PFSK-1 (cell line): ENCODE measurements around the gene KCNJ15.

Experiments used
- FOXP2 ChIP-seq: optimal IDR thresholded peaks from 2 replicates; pipeline ENCODE3; 2011; ENCODE audit warnings: borderline replicate concordance, control low read depth, inconsistent platforms; ENCODE audit not compliant: insufficient read depth; ENCODE audit errors: extremely low read length, extremely low read depth
- POLR2AphosphoS5 ChIP-seq: IDR thresholded peaks from 2 replicates; pipeline ENCODE4 v1.6.1; 2012; ENCODE audit warnings: low read depth, mild to moderate bottlenecking, control low read depth, low read length, moderate library complexity
- REST ChIP-seq, 2 experiments: IDR thresholded peaks; 2 replicates each; pipeline versions ENCODE4 v1.6.1 to v1.8.0; 2011 to 2012; ENCODE audit warnings: low read depth in 2 of 2, low read length in 2 of 2, control low read depth in 1 of 2, inconsistent platforms in 1 of 2, mild to moderate bottlenecking in 1 of 2, moderate library complexity in 1 of 2; ENCODE audit not compliant: insufficient read depth in 1 of 2
- SIN3A ChIP-seq: IDR thresholded peaks from 2 replicates; pipeline ENCODE4 v1.6.1; 2012; ENCODE audit warnings: mild to moderate bottlenecking, low read length, moderate library complexity, borderline replicate concordance; ENCODE audit not compliant: insufficient read depth
- TAF1 ChIP-seq: IDR thresholded peaks from 2 replicates; pipeline ENCODE4 v1.6.1; 2012; ENCODE audit warnings: low read length, control low read depth, borderline replicate concordance; ENCODE audit not compliant: insufficient read depth

KCNJ15 gene

GRCh38 chr21:38329162-38329561 is 72.4 kb downstream of the KCNJ15 start:
- no peak for TF ChIP-seq SIN3A

- TF ChIP-seq TAF1 (no peak), SIN3A (no peak)
Observed at GRCh38 chr21:38330666-38331065, 73.9 kb downstream of the KCNJ15 start.

GRCh38 chr21:38333301-38334272 is 76.8 kb downstream of the KCNJ15 start:
- TF ChIP-seq TAF1, result no peak
- TF ChIP-seq SIN3A, result no peak
- no peak for TF ChIP-seq REST (IDR thresholded peaks at IDR 0.05; ENCODE audit: insufficient read depth in 1 of 2, low read depth in 2 of 2, low read length in 2 of 2)
- TF ChIP-seq FOXP2, result no peak
- no peak for TF ChIP-seq POLR2AphosphoS5

- TF ChIP-seq POLR2AphosphoS5 (no peak), REST (IDR thresholded peaks at IDR 0.05; ENCODE audit: insufficient read depth in 1 of 2, low read depth in 2 of 2, low read length in 2 of 2) (no peak), SIN3A (no peak), TAF1 (no peak), FOXP2 (no peak)
Observed at GRCh38 chr21:38334866-38335265, 78.1 kb downstream of the KCNJ15 start.

GRCh38 chr21:38337793-38338192 is 81.0 kb downstream of the KCNJ15 start:
- TF ChIP-seq TAF1, result no peak
- no peak for TF ChIP-seq SIN3A
- no peak for TF ChIP-seq REST (IDR thresholded peaks at IDR 0.05; ENCODE audit: insufficient read depth in 1 of 2, low read depth in 2 of 2, low read length in 2 of 2)
- no peak for TF ChIP-seq FOXP2

GRCh38 chr21:38340131-38340530 is 83.3 kb downstream of the KCNJ15 start:
- no peak for TF ChIP-seq FOXP2
- TF ChIP-seq TAF1, result no peak
- TF ChIP-seq SIN3A, result no peak
- no peak for TF ChIP-seq POLR2AphosphoS5

- TF ChIP-seq SIN3A (no peak), POLR2AphosphoS5 (no peak), FOXP2 (no peak), REST (IDR thresholded peaks at IDR 0.05; ENCODE audit: insufficient read depth in 1 of 2, low read depth in 2 of 2, low read length in 2 of 2) (no peak), TAF1 (no peak)
Observed at GRCh38 chr21:38341546-38342012, 84.8 kb downstream of the KCNJ15 start.
